Measurements from ENCODE around the gene TSPEAR. TPM values are rescaled to one million over a fixed set of nuclear protein-coding genes. Genes with fewer than 3 reads are reported as not detected.
"Not testable (repeated sequence)": the region's sequence is repeated elsewhere in the genome, so short reads cannot be mapped to it uniquely, and the experiment has no call there.

TSPEAR gene
- total and polyA plus RNA-seq, 4 donors, result 0.24 to 0.66 (median 0.33) TPM; not detected in 1

GRCh38 chr21:44700101-44701022 is 11.0 kb downstream of the TSPEAR start:
- H3K36me3 ChIP-seq (ENCODE audit: control insufficient read depth, insufficient read depth, low read length), result no peaks in the 10 kb centered on the region
- WGBS (ENCODE audit: insufficient coverage), result 53% methylated on average over 15 of the region's 21 CpGs
- H3K4me1 ChIP-seq (ENCODE audit: control insufficient read depth, insufficient read depth, low read length), result peaks cover 12% of the 10 kb centered on the region
- no peaks in the 10 kb centered on the region for H3K9me3 ChIP-seq (ENCODE audit: control insufficient read depth, insufficient read depth, low read length)
- no peak overlapping the region for H3K4me3 ChIP-seq (ENCODE audit: low read depth, low read length)
- peaks cover 47% of the 10 kb centered on the region for H3K27me3 ChIP-seq (ENCODE audit: control insufficient read depth, insufficient read depth, low read length)
- DNase-seq (ENCODE audit: low read depth in 4 of 6, low spot score in 6 of 6), result no peak
- H3K27ac ChIP-seq (ENCODE audit: low read depth, low read length), result no peak overlapping the region

- Histone ChIP-seq H3K27me3 (ENCODE audit: control insufficient read depth, insufficient read depth, low read length) (peaks cover 44% of the 10 kb centered on the region), H3K36me3 (ENCODE audit: control insufficient read depth, insufficient read depth, low read length) (no peaks in the 10 kb centered on the region), H3K4me1 (ENCODE audit: control insufficient read depth, insufficient read depth, low read length) (peaks cover 12% of the 10 kb centered on the region), H3K27ac (ENCODE audit: low read depth, low read length) (no peak overlapping the region), H3K9me3 (ENCODE audit: control insufficient read depth, insufficient read depth, low read length) (no peaks in the 10 kb centered on the region), H3K4me3 (ENCODE audit: low read depth, low read length) (no peak overlapping the region)
- whole genome bisulfite sequencing (ENCODE audit: insufficient coverage), result 59% methylated on average over 17 of the region's 17 CpGs
- no peak for DNase-seq (ENCODE audit: low read depth in 4 of 6, low spot score in 6 of 6)
Measured at GRCh38 chr21:44699502-44700001, 11.8 kb downstream of the TSPEAR start.

- no peaks in the 10 kb centered on the region for H3K36me3 ChIP-seq (ENCODE audit: control insufficient read depth, insufficient read depth, low read length)
- no peaks in the 10 kb centered on the region for H3K9me3 ChIP-seq (ENCODE audit: control insufficient read depth, insufficient read depth, low read length)
- H3K4me1 ChIP-seq (ENCODE audit: control insufficient read depth, insufficient read depth, low read length), result peaks cover 12% of the 10 kb centered on the region
- H3K4me3 ChIP-seq (ENCODE audit: low read depth, low read length), result no peak overlapping the region
- DNase-seq (ENCODE audit: low read depth in 4 of 6, low spot score in 6 of 6), result no peak
- WGBS (ENCODE audit: insufficient coverage), result 37% methylated on average over 35 of the region's 35 CpGs
- peaks cover 29% of the 10 kb centered on the region for H3K27me3 ChIP-seq (ENCODE audit: control insufficient read depth, insufficient read depth, low read length)
- no peak overlapping the region for H3K27ac ChIP-seq (ENCODE audit: low read depth, low read length)
Measured at GRCh38 chr21:44697811-44698734, 13.3 kb downstream of the TSPEAR start.

GRCh38 chr21:44697172-44697810 is 14.1 kb downstream of the TSPEAR start, which contains the start of gene KRTAP10-12:
Gene KRTAP10-12, plus strand, starts transcription at chr21:44697172. Its CDS starts 30 bp downstream, at chr21:44697202.
- not testable (repeated sequence) for H3K4me3 ChIP-seq (ENCODE audit: low read depth, low read length); H3K27ac ChIP-seq (ENCODE audit: low read depth, low read length); H3K36me3 ChIP-seq (ENCODE audit: control insufficient read depth, insufficient read depth, low read length); DNase-seq (ENCODE audit: low read depth in 4 of 6, low spot score in 6 of 6); H3K9me3 ChIP-seq (ENCODE audit: control insufficient read depth, insufficient read depth, low read length)
- Histone ChIP-seq H3K4me1 (ENCODE audit: control insufficient read depth, insufficient read depth, low read length) (peaks cover 12% of the 10 kb centered on the region), H3K27me3 (ENCODE audit: control insufficient read depth, insufficient read depth, low read length) (peaks cover 22% of the 10 kb centered on the region)
- WGBS (ENCODE audit: insufficient coverage), result 45% methylated on average over 15 of the region's 21 CpGs

GRCh38 chr21:44696572-44696971 is 14.8 kb downstream of the TSPEAR start:
- peaks cover 12% of the 10 kb centered on the region for H3K4me1 ChIP-seq (ENCODE audit: control insufficient read depth, insufficient read depth, low read length)
- WGBS (ENCODE audit: insufficient coverage), result 81% methylated on average over 8 of the region's 10 CpGs
- DNase-seq (ENCODE audit: low read depth in 4 of 6, low spot score in 6 of 6), result no peak
- no peaks in the 10 kb centered on the region for H3K36me3 ChIP-seq (ENCODE audit: control insufficient read depth, insufficient read depth, low read length)
- H3K27ac ChIP-seq (ENCODE audit: low read depth, low read length), result no peak overlapping the region
- H3K27me3 ChIP-seq (ENCODE audit: control insufficient read depth, insufficient read depth, low read length), result peaks cover 22% of the 10 kb centered on the region
- peaks cover 2% of the 10 kb centered on the region for H3K9me3 ChIP-seq (ENCODE audit: control insufficient read depth, insufficient read depth, low read length)
- no peak overlapping the region for H3K4me3 ChIP-seq (ENCODE audit: low read depth, low read length)

GRCh38 chr21:44695641-44696040 is 15.7 kb downstream of the TSPEAR start:
- H3K27ac ChIP-seq (ENCODE audit: low read depth, low read length), result no peak overlapping the region
- no peaks in the 10 kb centered on the region for H3K36me3 ChIP-seq (ENCODE audit: control insufficient read depth, insufficient read depth, low read length)
- H3K27me3 ChIP-seq (ENCODE audit: control insufficient read depth, insufficient read depth, low read length), result peaks cover 15% of the 10 kb centered on the region
- H3K4me1 ChIP-seq (ENCODE audit: control insufficient read depth, insufficient read depth, low read length), result peaks cover 12% of the 10 kb centered on the region
- 86% methylated on average over 8 of the region's 8 CpGs for WGBS (ENCODE audit: insufficient coverage)
- H3K9me3 ChIP-seq (ENCODE audit: control insufficient read depth, insufficient read depth, low read length), result peaks cover 2% of the 10 kb centered on the region
- H3K4me3 ChIP-seq (ENCODE audit: low read depth, low read length), result no peak overlapping the region
- DNase-seq (ENCODE audit: low read depth in 4 of 6, low spot score in 6 of 6), result no peak

GRCh38 chr21:44695184-44695583 is 16.2 kb downstream of the TSPEAR start:
- H3K4me3 ChIP-seq (ENCODE audit: low read depth, low read length), result no peak overlapping the region
- peaks cover 11% of the 10 kb centered on the region for H3K27me3 ChIP-seq (ENCODE audit: control insufficient read depth, insufficient read depth, low read length)
- 63% methylated on average over 7 of the region's 8 CpGs for WGBS (ENCODE audit: insufficient coverage)
- H3K27ac ChIP-seq (ENCODE audit: low read depth, low read length), result no peak overlapping the region
- peaks cover 12% of the 10 kb centered on the region for H3K4me1 ChIP-seq (ENCODE audit: control insufficient read depth, insufficient read depth, low read length)
- H3K36me3 ChIP-seq (ENCODE audit: control insufficient read depth, insufficient read depth, low read length), result no peaks in the 10 kb centered on the region
- DNase-seq (ENCODE audit: low read depth in 4 of 6, low spot score in 6 of 6), result no peak
- H3K9me3 ChIP-seq (ENCODE audit: control insufficient read depth, insufficient read depth, low read length), result peaks cover 2% of the 10 kb centered on the region

- peaks cover 11% of the 10 kb centered on the region for H3K27me3 ChIP-seq (ENCODE audit: control insufficient read depth, insufficient read depth, low read length)
- no peak for DNase-seq (ENCODE audit: low read depth in 4 of 6, low spot score in 6 of 6)
- peaks cover 12% of the 10 kb centered on the region for H3K4me1 ChIP-seq (ENCODE audit: control insufficient read depth, insufficient read depth, low read length)
- H3K4me3 ChIP-seq (ENCODE audit: low read depth, low read length), result no peak overlapping the region
- H3K27ac ChIP-seq (ENCODE audit: low read depth, low read length), result no peak overlapping the region
- H3K9me3 ChIP-seq (ENCODE audit: control insufficient read depth, insufficient read depth, low read length), result peaks cover 2% of the 10 kb centered on the region
- H3K36me3 ChIP-seq (ENCODE audit: control insufficient read depth, insufficient read depth, low read length), result no peaks in the 10 kb centered on the region
- WGBS (ENCODE audit: insufficient coverage), result 74% methylated on average over 11 of the region's 11 CpGs
Measured at GRCh38 chr21:44694776-44695175, 16.6 kb downstream of the TSPEAR start.
